Adrenal gland (tissue), 5 donors: ENCODE measurements around the gene PLAC8L1.

ENCODE experiments used
- POLR2A ChIP-seq, 2 donors: fragments of 450-650 bp; IDR thresholded peaks; one replicate each; pipeline ENCODE4 v1.6.1; 2017; ENCODE audit warnings: antibody characterized with exemption in 2 of 2, mild to moderate bottlenecking in 2 of 2, moderate library complexity in 1 of 2
- TF ChIP-seq, protein P1 (sequence below), 6 experiments: fragments of 450-650 bp in 4 of 6; fragments of 200-600 bp in 2 of 6; sonication (generic) in 1 of 6; IDR thresholded peaks; 1 replicate in 5 of 6; 2 replicates in 1 of 6; pipeline versions ENCODE4 v1.5.1 to v1.8.0; 2016 to 2021; ENCODE audit warnings: antibody characterized with exemption in 6 of 6, mild to moderate bottlenecking in 2 of 6, moderate library complexity in 1 of 6
- donor health status: DM: no; HTN: no; CAD: no.

DNA sequence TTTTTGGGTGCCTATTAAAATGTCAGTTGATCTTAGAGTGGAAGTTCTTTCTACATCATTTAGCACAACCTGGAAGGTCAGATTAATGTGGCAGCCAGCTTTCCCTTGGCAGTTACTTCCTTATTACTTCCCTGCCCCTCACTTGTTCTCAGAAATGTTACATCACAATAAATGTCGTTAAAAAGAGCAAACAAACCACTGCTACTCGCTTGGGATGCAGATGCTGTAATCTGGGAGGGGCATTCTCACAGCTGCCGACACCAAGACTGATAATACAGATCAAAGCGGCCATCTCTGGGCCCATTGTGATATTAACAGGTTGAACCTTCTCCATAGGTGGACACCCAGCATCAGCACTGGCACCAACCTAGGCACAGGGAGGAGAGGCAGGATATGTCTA lies 29.3 kb downstream of the PLAC8L1 start:
- no peak for TF ChIP-seq POLR2A (IDR thresholded peaks at IDR 0.05)
- TF ChIP-seq, protein P1, sequence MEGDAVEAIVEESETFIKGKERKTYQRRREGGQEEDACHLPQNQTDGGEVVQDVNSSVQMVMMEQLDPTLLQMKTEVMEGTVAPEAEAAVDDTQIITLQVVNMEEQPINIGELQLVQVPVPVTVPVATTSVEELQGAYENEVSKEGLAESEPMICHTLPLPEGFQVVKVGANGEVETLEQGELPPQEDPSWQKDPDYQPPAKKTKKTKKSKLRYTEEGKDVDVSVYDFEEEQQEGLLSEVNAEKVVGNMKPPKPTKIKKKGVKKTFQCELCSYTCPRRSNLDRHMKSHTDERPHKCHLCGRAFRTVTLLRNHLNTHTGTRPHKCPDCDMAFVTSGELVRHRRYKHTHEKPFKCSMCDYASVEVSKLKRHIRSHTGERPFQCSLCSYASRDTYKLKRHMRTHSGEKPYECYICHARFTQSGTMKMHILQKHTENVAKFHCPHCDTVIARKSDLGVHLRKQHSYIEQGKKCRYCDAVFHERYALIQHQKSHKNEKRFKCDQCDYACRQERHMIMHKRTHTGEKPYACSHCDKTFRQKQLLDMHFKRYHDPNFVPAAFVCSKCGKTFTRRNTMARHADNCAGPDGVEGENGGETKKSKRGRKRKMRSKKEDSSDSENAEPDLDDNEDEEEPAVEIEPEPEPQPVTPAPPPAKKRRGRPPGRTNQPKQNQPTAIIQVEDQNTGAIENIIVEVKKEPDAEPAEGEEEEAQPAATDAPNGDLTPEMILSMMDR (IDR thresholded peaks at IDR 0.05), result no peak
